HCT116 (cell line): ENCODE data around the gene ASB4. TPM values are rescaled to one million over a fixed set of nuclear protein-coding genes. Genes with fewer than 3 reads are reported as not detected.

Source experiments
- ATAC-seq: fragments of 200-7000 bp; cut with Tn5 transposase; 2 replicates; pipeline ENCODE4 v1.9.1; 2020; ENCODE audit warnings: mild to moderate bottlenecking, moderate library complexity
- BruUV-seq: library from RNA; stranded (reverse); fragments of 400-500 nt; replicated peaks from 2 replicates; lab custom pipeline; 2021; lab: Mats Ljungman, UMichigan
- CTCF ChIA-PET: fragments of 300-600 bp; sonication (Branson Sonifier 250); formaldehyde crosslinking; loops from one replicate; lab custom pipeline; 2021; ENCODE audit warnings: antibody characterized with exemption; lab: Charles Lee
- POLR2A ChIA-PET: fragments of 300-600, 350-600 bp; sonication (Branson Sonifier 250); formaldehyde crosslinking; loops from one replicate; lab custom pipeline; 2021; ENCODE audit warnings: antibody characterized with exemption; lab: Charles Lee
- RAD21 ChIA-PET, 2 experiments: fragments of 300-600 bp; sonication (Branson Sonifier 250); formaldehyde crosslinking; loops; one replicate each; lab custom pipeline; 2023; ENCODE audit warnings: low total read pairs in 2 of 2; ENCODE audit not compliant: uncharacterized antibody in 2 of 2, unreplicated experiment in 2 of 2, low non-redundant PET in 1 of 2; lab: Charles Lee
- DNase-seq: peaks from one replicate; pipeline ENCODE4 v3.0.0-alpha.2; 2010; ENCODE audit warnings: low read depth, low spot score
- H2AFZ ChIP-seq: fragments of 200-600 bp; shearing (Covaris generic), sonication (generic); 2 replicates; pipeline ENCODE4 v1.6.1; 2017; ENCODE audit warnings: low read depth, mixed run types, mixed read lengths, antibody characterized with exemption, low read length; ENCODE audit not compliant: poor library complexity, severe bottlenecking
- H3K27ac ChIP-seq: 2 replicates; pipeline ENCODE4 v1.5.1; 2012; ENCODE audit warnings: low read depth, low read length
- H3K27me3 ChIP-seq: fragments of 200-600 bp; sonication (generic); 2 replicates; pipeline ENCODE4 v1.6.1; 2016; ENCODE audit warnings: mixed run types, low read length, mixed read lengths; ENCODE audit not compliant: insufficient read depth
- H3K36me3 ChIP-seq, 2 experiments: fragments of 200-500 bp in 1 of 2; fragments of 200-600 bp in 1 of 2; sonication (Bioruptor generic) in 1 of 2; sonication (generic) in 1 of 2; 2 replicates each; pipeline versions ENCODE4 v1.5.1 to v1.6.1; 2014 to 2016; ENCODE audit warnings: low read length in 2 of 2, inconsistent platforms in 1 of 2, mixed read lengths in 1 of 2, mixed run types in 1 of 2; ENCODE audit not compliant: insufficient read depth in 2 of 2, control insufficient read depth in 1 of 2
- H3K4me1 ChIP-seq, 2 experiments: fragments of 200-600 bp in 1 of 2; sonication (generic) in 1 of 2; 2 replicates each; pipeline versions ENCODE4 v1.5.1 to v1.6.1; 2012 to 2017; ENCODE audit warnings: low read length in 2 of 2, inconsistent platforms in 1 of 2, mild to moderate bottlenecking in 1 of 2, mixed read lengths in 1 of 2, mixed run types in 1 of 2, moderate library complexity in 1 of 2; ENCODE audit not compliant: insufficient read depth in 2 of 2, control insufficient read depth in 1 of 2
- H3K4me2 ChIP-seq: fragments of 200-600 bp; sonication (generic); 2 replicates; pipeline ENCODE4 v1.6.1; 2017; ENCODE audit warnings: mixed run types, low read length, mixed read lengths
- H3K4me3 ChIP-seq, 2 experiments: fragments of 200-600 bp in 1 of 2; sonication (generic) in 1 of 2; replicated peaks in 1 of 2; 2 replicates each; pipeline ENCODE4 v1.5.1; 2011 to 2016; ENCODE audit warnings: low read length in 2 of 2, control low read depth in 1 of 2, low read depth in 1 of 2, mild to moderate bottlenecking in 1 of 2, mixed read lengths in 1 of 2, mixed run types in 1 of 2
- H3K79me2 ChIP-seq: fragments of 200-600 bp; sonication (generic); 2 replicates; pipeline ENCODE4 v1.6.1; 2017; ENCODE audit warnings: mild to moderate bottlenecking, mixed run types, low read length, moderate library complexity, mixed read lengths; ENCODE audit not compliant: insufficient read depth
- H3K9ac ChIP-seq: fragments of 200-600 bp; sonication (generic); 2 replicates; pipeline ENCODE4 v1.6.1; 2016; ENCODE audit warnings: low read length, mixed read lengths
- H3K9me2 ChIP-seq: fragments of 200-600 bp; sonication (generic), shearing (Covaris generic); 2 replicates; pipeline ENCODE4 v1.6.1; 2017; ENCODE audit warnings: mixed run types, mild to moderate bottlenecking, moderate library complexity; ENCODE audit not compliant: insufficient read depth
- H3K9me3 ChIP-seq, 2 experiments: fragments of 200-500 bp in 1 of 2; fragments of 200-600 bp in 1 of 2; sonication (Bioruptor generic) in 1 of 2; sonication (generic) in 1 of 2; 2 replicates each; pipeline ENCODE4 v1.6.1; 2014 to 2017; ENCODE audit warnings: low read length in 2 of 2, mixed read lengths in 2 of 2, inconsistent platforms in 1 of 2, low read depth in 1 of 2, mild to moderate bottlenecking in 1 of 2, mixed run types in 1 of 2, moderate library complexity in 1 of 2; ENCODE audit not compliant: control insufficient read depth in 1 of 2, insufficient read depth in 1 of 2
- H4K20me1 ChIP-seq: fragments of 200-600 bp; sonication (generic), shearing (Covaris generic); 2 replicates; pipeline ENCODE4 v1.6.1; 2017; ENCODE audit warnings: mixed run types, mild to moderate bottlenecking, moderate library complexity; ENCODE audit not compliant: insufficient read depth
- CBX3 ChIP-seq: IDR thresholded peaks from 2 replicates; pipeline ENCODE4 v1.6.1; 2012; ENCODE audit warnings: low read depth
- CEBPB ChIP-seq: IDR thresholded peaks from 2 replicates; pipeline ENCODE4 v1.6.1; 2012; ENCODE audit warnings: low read depth
- EZH2 ChIP-seq: fragments of 200-600 bp; sonication (generic); IDR thresholded peaks from 2 replicates; pipeline ENCODE4 v1.6.1; 2017; ENCODE audit warnings: antibody characterized with exemption, mixed run types
- FOSL1 ChIP-seq: IDR thresholded peaks from 2 replicates; pipeline ENCODE4 v1.6.1; 2012; ENCODE audit warnings: low read depth
- SRF ChIP-seq: IDR thresholded peaks from 2 replicates; pipeline ENCODE4 v1.6.1; 2012; ENCODE audit warnings: low read depth
- ZFX ChIP-seq: fragments of 450-650 bp; IDR thresholded peaks from 2 replicates; pipeline ENCODE4 v1.6.1; 2017
- intact Hi-C: fragments of 100-400 bp; cut with micrococcal nuclease; formaldehyde crosslinking; loops from 2 replicates; pipeline ENCODE4 v1.10.0; 2022
- total RNA-seq: library from RNA; stranded (reverse); gene quantifications from one replicate; pipeline ENCODE4 v1.2.1, GENCODE V29; 2021; ENCODE audit not compliant: unreplicated experiment

The ASB4 gene
- total RNA-seq, 1 experiment from 2014 or later, result 0.12 TPM

DNA sequence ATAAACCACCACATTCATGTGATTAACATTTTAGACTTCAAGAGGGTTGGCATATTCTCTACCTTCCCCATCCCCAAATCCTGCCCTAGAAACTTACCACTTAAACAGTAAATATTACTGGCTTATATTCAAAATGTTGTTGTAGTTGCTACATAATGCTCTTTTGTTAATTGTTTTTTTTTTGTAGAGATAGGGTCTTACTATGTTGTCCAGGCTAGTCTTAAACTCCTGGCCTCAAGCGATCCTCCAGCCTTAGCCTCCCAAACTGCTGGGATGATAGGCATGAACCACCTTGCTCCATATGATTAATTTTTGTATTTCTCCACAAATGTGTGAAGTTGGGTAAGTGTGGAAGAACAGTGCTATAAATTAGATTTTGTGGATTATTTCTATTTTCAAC, 104.0 kb downstream of the ASB4 start:
- H3K9me2 ChIP-seq, result no peaks in the 10 kb centered on the region
- no TSS peak for BruUV-seq
- H3K36me3 ChIP-seq, result no peaks in the 10 kb centered on the region
- ATAC-seq, result no peak
- H4K20me1 ChIP-seq, result no peaks in the 10 kb centered on the region
- no peaks in the 10 kb centered on the region for H3K9me3 ChIP-seq
- H3K4me2 ChIP-seq, result no peak overlapping the region
- intact Hi-C loops, result no loop called here
- no peak overlapping the region for H3K4me3 ChIP-seq
- no peak for DNase-seq
- H3K79me2 ChIP-seq, result no peaks in the 10 kb centered on the region
- H3K27ac ChIP-seq, result no peak overlapping the region
- no peaks in the 10 kb centered on the region for H3K4me1 ChIP-seq
- ChIA-PET POLR2A (no interaction called here), CTCF (no interaction called here), RAD21 (no interaction called here)
- no peak overlapping the region for H2AFZ ChIP-seq
- TF ChIP-seq FOSL1 (no peak), SRF (no peak), CEBPB (no peak), ZFX (no peak), CBX3 (no peak), EZH2 (no peak)
- H3K27me3 ChIP-seq, result no peaks in the 10 kb centered on the region
- H3K9ac ChIP-seq, result no peak overlapping the region

Other genes with a start within 250 kb of the ASB4 start
- gene PON1, start 161.4 kb upstream of the ASB4 start, total RNA-seq, result 0.20 TPM
- 2.6 TPM for gene PON3, start 89.6 kb upstream of the ASB4 start, total RNA-seq
- 44.0 TPM for gene PON2, start 50.9 kb upstream of the ASB4 start, total RNA-seq
- gene PDK4, start 110.6 kb downstream of the ASB4 start, total RNA-seq, result 2.1 TPM